Frontal cortex (tissue), 1 donor: ENCODE data around the gene SYT5. TPM values are rescaled to one million over a fixed set of nuclear protein-coding genes. Genes with fewer than 3 reads are reported as not detected.

Experiments used
- small RNA-seq: library from RNA; depleted of rRNA; stranded (forward); fragments of <200 nt; gene quantifications from one replicate; pipeline ENCODE3, GENCODE V24; 2014
- total RNA-seq: library from RNA; depleted of rRNA; stranded (reverse); fragments of >200 nt; gene quantifications from one replicate; pipeline ENCODE4 v1.2.3, GENCODE V29; 2014

Gene SYT5
- total RNA-seq, 1 donor from 2014 or later: 33.0 TPM

Small RNAs within 50 kb of the gene (small RNA-seq; reads per million reads assigned to genes)
- not detected for gene MIR7975
- gene RF01210: not detected

Other genes starting within 250 kb of the SYT5 start
- 0.82 TPM for gene NLRP7, start 232.8 kb downstream of the SYT5 start, total RNA-seq
- 13.5 TPM for gene NLRP2, start 213.9 kb downstream of the SYT5 start, total RNA-seq
- gene GP6, start 142.0 kb downstream of the SYT5 start, total RNA-seq: under 0.01 TPM
- 14.3 TPM for gene RDH13, start 117.1 kb downstream of the SYT5 start, total RNA-seq
- gene EPS8L1, start 104.4 kb downstream of the SYT5 start, total RNA-seq: 2.9 TPM
- gene PPP1R12C, start 62.7 kb downstream of the SYT5 start, total RNA-seq: 16.7 TPM
- gene TNNT1, start 31.1 kb downstream of the SYT5 start, total RNA-seq: 2.4 TPM
- 0.41 TPM for gene TNNI3, start 22.6 kb downstream of the SYT5 start, total RNA-seq
- not detected for gene DNAAF3, start 13.7 kb downstream of the SYT5 start, total RNA-seq
- 0.41 TPM for gene PTPRH, start 29.2 kb upstream of the SYT5 start, total RNA-seq
- 0.82 TPM for gene TMEM86B, start 48.5 kb upstream of the SYT5 start, total RNA-seq
- 11.0 TPM for gene PPP6R1, start 78.7 kb upstream of the SYT5 start, total RNA-seq
- gene HSPBP1, start 99.8 kb upstream of the SYT5 start, total RNA-seq: 28.9 TPM
- gene BRSK1, start 103.7 kb upstream of the SYT5 start, total RNA-seq: 81.1 TPM
- not detected for gene TMEM150B, start 145.1 kb upstream of the SYT5 start, total RNA-seq
- 5.7 TPM for gene KMT5C, start 159.6 kb upstream of the SYT5 start, total RNA-seq
- under 0.01 TPM for gene COX6B2, start 174.4 kb upstream of the SYT5 start, total RNA-seq
- gene GARIN5B, start 183.0 kb upstream of the SYT5 start, total RNA-seq: not detected
- 0.41 TPM for gene IL11, start 190.2 kb upstream of the SYT5 start, total RNA-seq
- gene TMEM190, start 196.5 kb upstream of the SYT5 start, total RNA-seq: not detected
- 0.41 TPM for gene TMEM238, start 204.0 kb upstream of the SYT5 start, total RNA-seq
- 112 TPM for gene RPL28, start 205.6 kb upstream of the SYT5 start, total RNA-seq
- gene UBE2S, start 227.5 kb upstream of the SYT5 start, total RNA-seq: 28.9 TPM